Esophagus muscularis mucosa (tissue), 4 donors: ENCODE data around the gene HAPLN1. TPM values are rescaled to one million over a fixed set of nuclear protein-coding genes. Genes with fewer than 3 reads are reported as not detected.

Experiments used
- DNase-seq: peaks from one replicate; pipeline ENCODE4 v3.0.0-alpha.2; 2017; ENCODE audit errors: extremely low spot score
- H3K27ac ChIP-seq, 4 donors: fragments of 200-600 bp; sonication (generic); replicated peaks in 1 of 4; 1 replicate in 3 of 4; 2 replicates in 1 of 4; pipeline ENCODE4 v1.5.1; 2016 to 2019; ENCODE audit warnings: mild to moderate bottlenecking in 1 of 4
- H3K27me3 ChIP-seq, 4 donors: fragments of 200-600 bp; sonication (generic); one replicate each; pipeline versions ENCODE4 v1.5.1 to v1.6.0; 2016 to 2019
- H3K36me3 ChIP-seq, 4 donors: fragments of 200-600 bp; sonication (generic); one replicate each; pipeline ENCODE4 v1.5.1; 2016 to 2019
- H3K4me1 ChIP-seq, 4 donors: fragments of 200-600 bp; sonication (generic); one replicate each; pipeline ENCODE4 v1.5.1; 2016 to 2019
- H3K4me3 ChIP-seq, 4 donors: fragments of 200-600 bp; sonication (generic); 1 replicate in 2 of 4; 2 replicates in 2 of 4; pipeline ENCODE4 v1.5.1; 2016 to 2019; ENCODE audit warnings: mild to moderate bottlenecking in 4 of 4, moderate library complexity in 1 of 4
- H3K9me3 ChIP-seq, 4 donors: fragments of 200-600 bp; sonication (generic); 1 replicate in 3 of 4; 2 replicates in 1 of 4; pipeline ENCODE4 v1.5.1; 2016 to 2019
- EP300 ChIP-seq: sonication (generic); formaldehyde crosslinking; IDR thresholded peaks from one replicate; pipeline ENCODE4 v1.6.1; 2017; ENCODE audit warnings: antibody characterized with exemption
- POLR2A ChIP-seq: fragments of 450-650 bp; IDR thresholded peaks from one replicate; pipeline ENCODE4 v1.6.1; 2017; ENCODE audit warnings: antibody characterized with exemption, moderate library complexity, mild to moderate bottlenecking, low read depth
- POLR2AphosphoS5 ChIP-seq, 2 donors: sonication (generic); formaldehyde crosslinking; IDR thresholded peaks; one replicate each; pipeline ENCODE4 v1.6.1; 2017; ENCODE audit warnings: antibody characterized with exemption in 2 of 2
- WGBS: methylation state at CpG from one replicate; pipeline ENCODE4 v1.1.5; 2018; 5-methylcytosine and 5-hydroxymethylcytosine counted together
- intact Hi-C: fragments of 100-400 bp; cut with DNase I; formaldehyde crosslinking; loops from one replicate; pipeline ENCODE4 v1.15.1; 2023
- total RNA-seq, 4 donors: library from RNA; depleted of rRNA; stranded (reverse); fragments of >200 nt; gene quantifications; one replicate each; pipeline versions ENCODE4 v1.1.0 to v1.2.1, GENCODE V29; 2016
- TF ChIP-seq, protein P1 (sequence below), 3 experiments: fragments of 200-600 bp in 2 of 3; fragments of 450-650 bp in 1 of 3; sonication (generic) in 2 of 3; IDR thresholded peaks; one replicate each; pipeline ENCODE4 v1.5.1; 2017 to 2019; ENCODE audit warnings: antibody characterized with exemption in 3 of 3, mild to moderate bottlenecking in 2 of 3, moderate library complexity in 1 of 3

HAPLN1 gene
- total RNA-seq, 4 donors from 2014 or later: 0.34 to 2.0 (median 0.40) TPM

DNA sequence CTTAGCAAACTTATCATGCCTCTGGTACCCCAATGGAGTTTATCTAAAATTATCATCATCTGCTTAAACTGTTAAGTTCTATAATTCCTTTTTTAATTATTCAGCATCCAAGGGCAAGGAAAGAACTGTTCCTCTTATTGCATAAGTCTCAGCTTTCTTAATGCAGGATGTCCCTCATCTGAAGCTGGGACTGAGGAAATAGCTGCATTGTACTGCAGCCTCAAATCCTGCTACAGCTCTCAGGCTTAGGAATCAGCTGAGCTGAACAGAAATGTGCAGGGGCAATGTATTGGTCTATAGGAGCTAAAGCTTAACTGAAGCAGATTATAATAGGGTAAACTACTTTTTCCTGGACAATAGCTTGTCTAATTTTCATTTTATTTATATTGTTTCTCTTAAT, 48.0 kb downstream of the HAPLN1 start:
- H3K9me3 ChIP-seq: no peaks in the 10 kb centered on the region
- no peaks in the 10 kb centered on the region for H3K36me3 ChIP-seq
- no peak overlapping the region for H3K4me3 ChIP-seq
- H3K27ac ChIP-seq: no peak overlapping the region
- H3K27me3 ChIP-seq: no peaks in the 10 kb centered on the region
- no peak for TF ChIP-seq EP300
- TF ChIP-seq, protein P1, sequence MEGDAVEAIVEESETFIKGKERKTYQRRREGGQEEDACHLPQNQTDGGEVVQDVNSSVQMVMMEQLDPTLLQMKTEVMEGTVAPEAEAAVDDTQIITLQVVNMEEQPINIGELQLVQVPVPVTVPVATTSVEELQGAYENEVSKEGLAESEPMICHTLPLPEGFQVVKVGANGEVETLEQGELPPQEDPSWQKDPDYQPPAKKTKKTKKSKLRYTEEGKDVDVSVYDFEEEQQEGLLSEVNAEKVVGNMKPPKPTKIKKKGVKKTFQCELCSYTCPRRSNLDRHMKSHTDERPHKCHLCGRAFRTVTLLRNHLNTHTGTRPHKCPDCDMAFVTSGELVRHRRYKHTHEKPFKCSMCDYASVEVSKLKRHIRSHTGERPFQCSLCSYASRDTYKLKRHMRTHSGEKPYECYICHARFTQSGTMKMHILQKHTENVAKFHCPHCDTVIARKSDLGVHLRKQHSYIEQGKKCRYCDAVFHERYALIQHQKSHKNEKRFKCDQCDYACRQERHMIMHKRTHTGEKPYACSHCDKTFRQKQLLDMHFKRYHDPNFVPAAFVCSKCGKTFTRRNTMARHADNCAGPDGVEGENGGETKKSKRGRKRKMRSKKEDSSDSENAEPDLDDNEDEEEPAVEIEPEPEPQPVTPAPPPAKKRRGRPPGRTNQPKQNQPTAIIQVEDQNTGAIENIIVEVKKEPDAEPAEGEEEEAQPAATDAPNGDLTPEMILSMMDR (IDR thresholded peaks at IDR 0.05): no peak
- TF ChIP-seq POLR2A: no peak
- TF ChIP-seq POLR2AphosphoS5 (IDR thresholded peaks at IDR 0.05): no peak
- H3K4me1 ChIP-seq: no peaks in the 10 kb centered on the region
- intact Hi-C loops: no loop called here
- DNase-seq: no peak

DNA sequence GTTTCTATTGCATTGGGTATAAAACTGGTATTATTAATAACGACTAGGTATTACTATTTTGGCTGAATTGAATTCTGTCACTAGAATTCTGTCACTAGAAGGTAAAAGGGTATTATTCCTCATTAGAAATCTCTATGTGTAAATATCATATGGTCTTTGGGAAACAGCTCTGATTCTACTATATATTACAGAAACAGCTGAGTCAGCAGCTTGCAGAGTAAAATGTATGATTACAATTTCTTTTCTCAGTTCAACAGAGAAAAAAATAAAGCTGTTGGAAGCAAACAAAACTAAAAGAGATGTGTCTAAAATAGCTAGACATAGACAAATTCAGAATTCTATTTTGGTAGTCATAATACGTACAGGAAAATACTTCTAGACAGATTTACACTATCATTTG, 48.5 kb downstream of the HAPLN1 start:
- intact Hi-C loops: no loop called here
- 73% methylated on average over 2 of the region's 2 CpGs for WGBS

DNA sequence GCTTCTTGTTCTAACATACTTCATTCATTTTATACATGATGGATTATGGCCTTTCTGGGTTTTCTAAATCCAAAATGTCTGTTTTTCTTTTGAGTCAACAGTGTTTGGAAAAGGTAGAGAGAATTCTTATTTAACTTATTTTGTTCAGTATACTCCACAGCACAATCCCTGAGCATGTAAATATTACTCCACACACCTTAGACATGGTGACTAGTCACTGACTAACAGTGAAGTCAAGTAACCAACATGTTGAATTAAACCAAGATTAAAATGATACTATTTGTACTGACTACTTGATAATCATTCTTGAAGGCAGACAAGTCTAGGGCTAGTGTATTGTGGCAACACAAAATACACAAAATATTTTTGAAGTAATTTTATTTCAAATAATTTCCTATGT, 55.0 kb downstream of the HAPLN1 start:
- no peak overlapping the region for H3K27ac ChIP-seq
- no peak for DNase-seq
- H3K4me1 ChIP-seq: no peaks in the 10 kb centered on the region
- intact Hi-C loops: no loop called here
- H3K9me3 ChIP-seq: no peaks in the 10 kb centered on the region
- no peak for TF ChIP-seq EP300
- no peak for TF ChIP-seq POLR2AphosphoS5 (IDR thresholded peaks at IDR 0.05)
- no peak for TF ChIP-seq POLR2A
- TF ChIP-seq, protein P1 (IDR thresholded peaks at IDR 0.05): no peak
- no peak overlapping the region for H3K4me3 ChIP-seq
- no peaks in the 10 kb centered on the region for H3K27me3 ChIP-seq
- no peaks in the 10 kb centered on the region for H3K36me3 ChIP-seq

More for the DNA sequence above, 48.5 kb downstream of the HAPLN1 start:
- H3K9me3 ChIP-seq: no peaks in the 10 kb centered on the region
- TF ChIP-seq EP300: no peak
- TF ChIP-seq, protein P1 (IDR thresholded peaks at IDR 0.05): no peak
- TF ChIP-seq POLR2AphosphoS5 (IDR thresholded peaks at IDR 0.05): no peak
- no peak for TF ChIP-seq POLR2A
- DNase-seq: no peak
- H3K27ac ChIP-seq: no peak overlapping the region
- H3K27me3 ChIP-seq: no peaks in the 10 kb centered on the region
- no peaks in the 10 kb centered on the region for H3K36me3 ChIP-seq
- no peak overlapping the region for H3K4me3 ChIP-seq
- no peaks in the 10 kb centered on the region for H3K4me1 ChIP-seq

DNA sequence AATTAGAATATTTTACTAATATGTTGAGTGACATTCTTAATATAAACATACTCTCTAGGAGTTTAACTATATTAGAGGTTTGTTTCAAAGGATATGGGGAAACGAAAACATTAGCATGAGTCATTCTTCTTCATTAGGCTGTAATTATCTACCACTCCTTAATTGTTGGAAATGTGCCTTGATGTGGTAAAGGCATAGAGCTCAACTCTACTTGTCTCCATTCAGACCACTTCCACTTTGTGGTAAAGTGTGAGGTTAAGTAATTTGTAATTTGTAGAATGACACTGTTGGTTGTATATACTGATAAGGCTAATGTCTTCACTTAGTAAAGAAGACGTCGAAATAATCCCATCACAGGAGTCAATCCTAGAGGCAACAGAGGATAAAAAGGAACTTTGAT, 58.1 kb downstream of the HAPLN1 start:
- intact Hi-C loops: no loop called here
- Histone ChIP-seq H3K36me3 (no peaks in the 10 kb centered on the region), H3K4me1 (no peaks in the 10 kb centered on the region), H3K4me3 (no peak overlapping the region), H3K9me3 (no peaks in the 10 kb centered on the region), H3K27me3 (no peaks in the 10 kb centered on the region), H3K27ac (no peak overlapping the region)
- DNase-seq: no peak
- WGBS: 66% methylated on average over 3 of the region's 3 CpGs
- no peak for TF ChIP-seq POLR2AphosphoS5 (IDR thresholded peaks at IDR 0.05)
- TF ChIP-seq EP300: no peak
- no peak for TF ChIP-seq POLR2A
- TF ChIP-seq, protein P1 (IDR thresholded peaks at IDR 0.05): no peak

DNA sequence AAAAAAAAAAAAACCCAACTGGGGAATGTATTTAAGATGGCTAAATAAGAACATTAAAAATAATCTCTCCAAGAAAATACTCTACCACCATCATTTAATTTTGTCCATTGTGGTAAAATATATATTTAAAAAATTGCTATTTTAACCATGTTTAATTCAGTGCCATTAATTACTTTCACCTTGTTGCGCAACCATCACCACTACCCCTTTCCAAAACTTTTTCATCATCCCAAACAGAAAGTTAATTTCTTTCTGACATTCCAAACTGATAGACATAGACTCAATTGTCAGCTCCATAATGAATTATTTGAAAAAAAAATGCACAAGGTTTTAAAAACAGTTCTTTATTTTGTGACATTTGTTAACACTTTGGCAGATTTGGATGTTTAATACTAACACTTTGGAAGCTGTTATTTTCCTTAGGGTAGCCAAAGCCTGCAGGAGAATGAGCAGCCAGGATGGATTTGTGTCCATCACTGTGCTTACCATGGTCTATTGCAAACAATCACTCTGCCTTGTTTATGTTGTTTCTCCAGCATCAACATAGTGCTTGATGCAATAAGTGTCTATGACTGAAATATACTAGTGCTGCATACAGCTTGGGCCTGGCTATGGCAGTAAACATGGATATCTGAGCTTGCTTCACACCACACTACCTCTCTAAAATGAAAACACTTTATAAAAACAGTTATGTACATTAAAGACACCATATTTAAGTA, 62.7 kb downstream of the HAPLN1 start:
- Histone ChIP-seq H3K9me3 (no peaks in the 10 kb centered on the region), H3K4me1 (no peaks in the 10 kb centered on the region), H3K4me3 (no peak overlapping the region), H3K27me3 (no peaks in the 10 kb centered on the region), H3K36me3 (no peaks in the 10 kb centered on the region), H3K27ac (no peak overlapping the region)
- intact Hi-C loops: no loop called here
- WGBS: 95% methylated on average over 1 of the region's 1 CpG
- TF ChIP-seq POLR2AphosphoS5 (IDR thresholded peaks at IDR 0.05): no peak
- no peak for TF ChIP-seq EP300
- no peak for TF ChIP-seq POLR2A
- TF ChIP-seq, protein P1 (IDR thresholded peaks at IDR 0.05): no peak
- DNase-seq: no peak
